Panc1 (cell line): ENCODE measurements around the gene CAMK1D. TPM values are rescaled to one million over a fixed set of nuclear protein-coding genes. Genes with fewer than 3 reads are reported as not detected.
"Not testable (repeated sequence)": the region's sequence is repeated elsewhere in the genome, so short reads cannot be mapped to it uniquely, and the experiment has no call there.

ENCODE experiments used
- ATAC-seq: fragments of 200-7000 bp; cut with Tn5 transposase; 2 replicates; pipeline ENCODE4 v1.9.1; 2020; ENCODE audit warnings: mild to moderate bottlenecking, moderate library complexity
- BruUV-seq: library from RNA; stranded (reverse); fragments of 400-500 nt; replicated peaks from 2 replicates; lab custom pipeline; 2021; lab: Mats Ljungman, UMichigan
- CTCF ChIA-PET: fragments of 300-600 bp; sonication (Branson Sonifier 250); formaldehyde crosslinking; loops from one replicate; lab custom pipeline; 2022; ENCODE audit warnings: antibody characterized with exemption; lab: Charles Lee
- POLR2A ChIA-PET: fragments of 300-600 bp; sonication (Branson Sonifier 250); formaldehyde crosslinking; loops from one replicate; lab custom pipeline; 2022; ENCODE audit warnings: antibody characterized with exemption; lab: Charles Lee
- DNase-seq: peaks from one replicate; pipeline ENCODE4 v3.0.0-alpha.2; 2010; ENCODE audit warnings: low read depth, low spot score
- H3K27ac ChIP-seq: 2 replicates; pipeline ENCODE4 v1.5.1; 2011; ENCODE audit warnings: mild to moderate bottlenecking, low read length, inconsistent platforms
- H3K27me3 ChIP-seq: fragments of 200-500 bp; sonication (Bioruptor generic); 2 replicates; pipeline ENCODE4 v1.6.0; 2014; ENCODE audit warnings: low read length, inconsistent platforms; ENCODE audit not compliant: control insufficient read depth, insufficient read depth
- H3K36me3 ChIP-seq: fragments of 200-500 bp; sonication (Bioruptor generic); 2 replicates; pipeline ENCODE4 v1.5.1; 2014; ENCODE audit warnings: inconsistent platforms, mild to moderate bottlenecking, low read length, moderate library complexity; ENCODE audit not compliant: control insufficient read depth, insufficient read depth
- H3K4me1 ChIP-seq: 2 replicates; pipeline ENCODE4 v1.5.1; 2011; ENCODE audit warnings: inconsistent platforms, mild to moderate bottlenecking, low read length, moderate library complexity; ENCODE audit not compliant: control insufficient read depth, insufficient read depth
- H3K4me3 ChIP-seq, 2 experiments: 2 replicates each; pipeline ENCODE4 v1.5.1; 2011 to 2012; ENCODE audit warnings: low read depth in 2 of 2, low read length in 2 of 2, mild to moderate bottlenecking in 2 of 2, inconsistent platforms in 1 of 2, moderate library complexity in 1 of 2
- H3K9me3 ChIP-seq: fragments of 200-500 bp; sonication (Bioruptor generic); 2 replicates; pipeline ENCODE4 v1.5.1; 2014; ENCODE audit warnings: low read depth, mild to moderate bottlenecking, inconsistent platforms, low read length, moderate library complexity; ENCODE audit not compliant: control insufficient read depth, insufficient read depth
- POLR2AphosphoS5 ChIP-seq: IDR thresholded peaks from 2 replicates; pipeline ENCODE4 v1.6.1; 2012; ENCODE audit warnings: mild to moderate bottlenecking, low read depth, low read length, moderate library complexity
- REST ChIP-seq, 2 experiments: IDR thresholded peaks; 2 replicates each; pipeline ENCODE4 v1.6.1; 2011 to 2012; ENCODE audit warnings: low read depth in 2 of 2, control low read depth in 1 of 2, low read length in 1 of 2, mild to moderate bottlenecking in 1 of 2, moderate library complexity in 1 of 2; ENCODE audit not compliant: insufficient read depth in 1 of 2
- SIN3A ChIP-seq: IDR thresholded peaks from 2 replicates; pipeline ENCODE4 v1.6.1; 2012; ENCODE audit warnings: low read depth, mild to moderate bottlenecking, low read length, moderate library complexity, borderline replicate concordance; ENCODE audit not compliant: insufficient read depth
- TCF7L2 ChIP-seq: IDR thresholded peaks from 2 replicates; pipeline ENCODE4 v1.6.1; 2011; ENCODE audit warnings: mild to moderate bottlenecking, low read depth, low read length, inconsistent platforms
- in situ Hi-C: cut with HindIII; loops from 2 replicates; pipeline ENCODE4 v1.10.0; 2016; ENCODE audit warnings: low sequenced_read_pairs, low pct_unique_long_range_greater_than_20kb
- intact Hi-C: fragments of 100-400 bp; cut with micrococcal nuclease; formaldehyde crosslinking; loops from one replicate; pipeline ENCODE4 v1.10.0; 2022; ENCODE audit not compliant: unreplicated experiment
- total RNA-seq: library from RNA; stranded (reverse); gene quantifications from one replicate; pipeline ENCODE4 v1.2.1, GENCODE V29; 2021; ENCODE audit not compliant: unreplicated experiment
- TF ChIP-seq, protein P1 (sequence below): fragments of 450-650 bp; IDR thresholded peaks from 2 replicates; pipeline ENCODE4 v1.5.1; 2017; ENCODE audit warnings: mild to moderate bottlenecking

The CAMK1D gene
- total RNA-seq, 1 experiment from 2014 or later, result 5.7 TPM

GRCh38 chr10:12491491-12491890 lies 142.1 kb downstream of the CAMK1D start:
- DNase-seq, result no peak
- no peak overlapping the region for H3K27ac ChIP-seq
- ChIA-PET CTCF (no interaction called here), POLR2A (no interaction called here)
- TF ChIP-seq POLR2AphosphoS5 (no peak), TCF7L2 (no peak), SIN3A (no peak), REST (IDR thresholded peaks at IDR 0.05; ENCODE audit: insufficient read depth in 1 of 2, low read depth in 2 of 2, low read length in 1 of 2) (no peak)
- TF ChIP-seq, protein P1, sequence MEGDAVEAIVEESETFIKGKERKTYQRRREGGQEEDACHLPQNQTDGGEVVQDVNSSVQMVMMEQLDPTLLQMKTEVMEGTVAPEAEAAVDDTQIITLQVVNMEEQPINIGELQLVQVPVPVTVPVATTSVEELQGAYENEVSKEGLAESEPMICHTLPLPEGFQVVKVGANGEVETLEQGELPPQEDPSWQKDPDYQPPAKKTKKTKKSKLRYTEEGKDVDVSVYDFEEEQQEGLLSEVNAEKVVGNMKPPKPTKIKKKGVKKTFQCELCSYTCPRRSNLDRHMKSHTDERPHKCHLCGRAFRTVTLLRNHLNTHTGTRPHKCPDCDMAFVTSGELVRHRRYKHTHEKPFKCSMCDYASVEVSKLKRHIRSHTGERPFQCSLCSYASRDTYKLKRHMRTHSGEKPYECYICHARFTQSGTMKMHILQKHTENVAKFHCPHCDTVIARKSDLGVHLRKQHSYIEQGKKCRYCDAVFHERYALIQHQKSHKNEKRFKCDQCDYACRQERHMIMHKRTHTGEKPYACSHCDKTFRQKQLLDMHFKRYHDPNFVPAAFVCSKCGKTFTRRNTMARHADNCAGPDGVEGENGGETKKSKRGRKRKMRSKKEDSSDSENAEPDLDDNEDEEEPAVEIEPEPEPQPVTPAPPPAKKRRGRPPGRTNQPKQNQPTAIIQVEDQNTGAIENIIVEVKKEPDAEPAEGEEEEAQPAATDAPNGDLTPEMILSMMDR, result no peak
- H3K4me3 ChIP-seq, result no peak overlapping the region
- no peak for ATAC-seq
- H3K4me1 ChIP-seq, result no peaks in the 10 kb centered on the region
- no peaks in the 10 kb centered on the region for H3K9me3 ChIP-seq
- H3K27me3 ChIP-seq, result no peaks in the 10 kb centered on the region
- in situ Hi-C loops (no loop called here), intact Hi-C loops (no loop called here)
- H3K36me3 ChIP-seq, result no peaks in the 10 kb centered on the region
- no TSS peak for BruUV-seq

DNA sequence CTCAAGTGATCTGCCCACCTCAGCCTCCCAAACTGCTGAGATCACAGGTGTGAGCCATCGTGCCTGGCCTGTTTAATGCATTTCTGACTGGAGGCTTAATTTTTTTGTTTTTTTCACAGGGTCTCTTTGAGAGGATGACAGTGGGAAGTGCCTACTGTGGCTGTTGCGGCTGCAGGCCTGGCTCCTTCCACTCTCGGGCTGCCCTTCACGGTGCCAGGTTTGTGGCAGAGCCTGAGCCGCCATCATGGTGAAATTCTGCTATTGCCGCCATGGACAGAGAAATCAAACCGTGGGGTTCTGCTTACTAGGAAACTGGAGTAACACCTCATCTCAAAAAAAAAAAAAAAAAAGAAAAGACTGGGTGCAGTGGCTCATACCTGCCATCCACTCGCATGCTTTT lies 142.7 kb downstream of the CAMK1D start:
- BruUV-seq, result no TSS peak
- H3K27me3 ChIP-seq, result no peaks in the 10 kb centered on the region
- intact Hi-C loops, result no loop called here
- H3K36me3 ChIP-seq, result no peaks in the 10 kb centered on the region
- no peak overlapping the region for H3K4me3 ChIP-seq
- POLR2A ChIA-PET, result no interaction called here
- no peak for ATAC-seq
- no peaks in the 10 kb centered on the region for H3K9me3 ChIP-seq
- in situ Hi-C loops, result no loop called here
- no peak overlapping the region for H3K27ac ChIP-seq
- CTCF ChIA-PET, result interaction anchor here (0.5 to 0.6 kb wide), 2 partner anchors 145 to 607 kb away, joined by 4 to 5 read pairs; no protein-coding TSS in a partner anchor
- TF ChIP-seq SIN3A (no peak), TCF7L2 (no peak), POLR2AphosphoS5 (no peak), REST (IDR thresholded peaks at IDR 0.05; ENCODE audit: insufficient read depth in 1 of 2, low read depth in 2 of 2, low read length in 1 of 2) (no peak)
- TF ChIP-seq, protein P1, result no peak
- no peaks in the 10 kb centered on the region for H3K4me1 ChIP-seq
- no peak for DNase-seq

DNA sequence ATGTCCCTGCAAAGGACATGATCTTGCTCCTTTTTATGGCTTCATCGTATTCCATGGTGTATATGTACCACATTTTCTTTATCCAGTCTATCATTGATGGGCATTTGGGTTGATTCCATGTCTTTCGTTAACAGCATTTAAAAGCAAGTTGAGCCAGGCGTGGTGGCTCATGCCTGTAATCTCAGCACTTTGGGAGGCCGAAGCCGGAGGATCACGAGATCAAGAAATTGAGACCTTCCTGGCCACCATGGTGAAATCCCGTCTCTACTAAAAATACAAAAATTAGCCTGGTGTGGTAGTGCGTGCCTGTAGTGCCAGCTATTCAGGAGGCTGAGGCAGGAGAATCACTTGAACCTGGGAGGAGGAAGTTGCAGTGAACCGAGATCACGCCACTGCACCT lies 147.7 kb downstream of the CAMK1D start:
- CTCF ChIA-PET, ATAC-seq, H3K27me3 ChIP-seq, H3K36me3 ChIP-seq, H3K27ac ChIP-seq, H3K4me3 ChIP-seq, in situ Hi-C loops, DNase-seq, H3K9me3 ChIP-seq, POLR2A ChIA-PET, intact Hi-C loops, H3K4me1 ChIP-seq, BruUV-seq: not testable (repeated sequence)
